Measurements from ENCODE around the gene USH1C.

USH1C gene

GRCh38 chr11:17553249-17553546, 9.0 kb upstream of the USH1C start:
- H3K4me3 ChIP-seq (ENCODE audit: low read depth, low read length): no peak overlapping the region
- TF ChIP-seq CTCF (conservative IDR thresholded peaks at IDR 0.05; ENCODE audit: low read depth, low read length): no peak
- DNase-seq (ENCODE audit: low read depth): no peak

- no peak for TF ChIP-seq CTCF (conservative IDR thresholded peaks at IDR 0.05; ENCODE audit: low read depth, low read length)
- H3K4me3 ChIP-seq (ENCODE audit: low read depth, low read length): no peak overlapping the region
- no peak for DNase-seq (ENCODE audit: low read depth)
Observed at GRCh38 chr11:17552392-17553248, 8.4 kb upstream of the USH1C start.

GRCh38 chr11:17552041-17552355, 7.8 kb upstream of the USH1C start:
- DNase-seq (ENCODE audit: low read depth): no peak
- no peak overlapping the region for H3K4me3 ChIP-seq (ENCODE audit: low read depth, low read length)
- no peak for TF ChIP-seq CTCF (conservative IDR thresholded peaks at IDR 0.05; ENCODE audit: low read depth, low read length)

- no peak overlapping the region for H3K4me3 ChIP-seq (ENCODE audit: low read depth, low read length)
- no peak for TF ChIP-seq CTCF (conservative IDR thresholded peaks at IDR 0.05; ENCODE audit: low read depth, low read length)
- no peak for DNase-seq (ENCODE audit: low read depth)
Observed at GRCh38 chr11:17551347-17552040, 7.3 kb upstream of the USH1C start.

- no peak overlapping the region for H3K4me3 ChIP-seq (ENCODE audit: low read depth, low read length)
- no peak for DNase-seq (ENCODE audit: low read depth)
- no peak for TF ChIP-seq CTCF (conservative IDR thresholded peaks at IDR 0.05; ENCODE audit: low read depth, low read length)
Observed at GRCh38 chr11:17550450-17551346, 6.5 kb upstream of the USH1C start.

GRCh38 chr11:17548444-17548843, 4.2 kb upstream of the USH1C start:
- DNase-seq (ENCODE audit: low read depth): no peak
- H3K4me3 ChIP-seq (ENCODE audit: low read depth, low read length): no peak overlapping the region
- TF ChIP-seq CTCF (conservative IDR thresholded peaks at IDR 0.05; ENCODE audit: low read depth, low read length): peak; percentile 25
